Endodermal cell (in vitro differentiated cells): ENCODE data around the gene TGFB2. TPM values are rescaled to one million over a fixed set of nuclear protein-coding genes. Genes with fewer than 3 reads are reported as not detected.

Experiments
- DNase-seq: peaks from one replicate; pipeline ENCODE4 v3.0.0-alpha.2; 2017
- H3K27ac ChIP-seq: 2 replicates; pipeline ENCODE4 v1.5.1; 2013; ENCODE audit warnings: mild to moderate bottlenecking, low read depth, low read length, moderate library complexity
- H3K27me3 ChIP-seq: 2 replicates; pipeline ENCODE4 v1.6.1; 2013; ENCODE audit warnings: mild to moderate bottlenecking, low read length, moderate library complexity; ENCODE audit not compliant: insufficient read depth, control insufficient read depth, poor library complexity, severe bottlenecking
- H3K36me3 ChIP-seq: 2 replicates; pipeline ENCODE4 v1.7.0; 2013; ENCODE audit warnings: mild to moderate bottlenecking, low read length, moderate library complexity; ENCODE audit not compliant: control insufficient read depth, insufficient read depth
- H3K4me1 ChIP-seq: one replicate; pipeline ENCODE4 v1.7.0; 2013; ENCODE audit warnings: low read length; ENCODE audit not compliant: control insufficient read depth, insufficient read depth
- H3K4me3 ChIP-seq: 2 replicates; pipeline ENCODE4 v1.5.1; 2013; ENCODE audit warnings: mild to moderate bottlenecking, low read length, moderate library complexity
- H3K9ac ChIP-seq: 2 replicates; pipeline ENCODE4 v1.6.1; 2013; ENCODE audit warnings: mild to moderate bottlenecking, low read length, moderate library complexity; ENCODE audit not compliant: poor library complexity, severe bottlenecking; ENCODE audit errors: extremely low read depth
- H3K9me3 ChIP-seq: 2 replicates; pipeline ENCODE4 v1.6.1; 2013; ENCODE audit warnings: mild to moderate bottlenecking, low read length, moderate library complexity; ENCODE audit not compliant: control insufficient read depth
- H3K27ac Mint-ChIP-seq: 2 replicates; pipeline ENCODE4 v1.8.0; 2020; ENCODE audit warnings: mixed read lengths
- H3K27me3 Mint-ChIP-seq: 2 replicates; pipeline ENCODE4 v1.8.0; 2021; ENCODE audit warnings: mild to moderate bottlenecking, mixed read lengths; ENCODE audit not compliant: insufficient read depth
- H3K36me3 Mint-ChIP-seq: 2 replicates; pipeline ENCODE4 v1.8.0; 2020; ENCODE audit warnings: low read depth, mixed read lengths
- H3K4me1 Mint-ChIP-seq: 2 replicates; pipeline ENCODE4 v1.8.0; 2020; ENCODE audit warnings: mixed read lengths
- H3K4me3 Mint-ChIP-seq: 2 replicates; pipeline ENCODE4 v1.8.0; 2020; ENCODE audit warnings: mild to moderate bottlenecking, moderate library complexity, mixed read lengths
- H3K9me3 Mint-ChIP-seq: 2 replicates; pipeline ENCODE4 v1.8.0; 2020; ENCODE audit warnings: mild to moderate bottlenecking, mixed read lengths
- CTCF ChIP-seq: fragments of 200-600 bp; sonication (generic); conservative IDR thresholded peaks from 2 replicates; pipeline ENCODE4 v1.5.0; 2021; ENCODE audit warnings: antibody characterized with exemption, mild to moderate bottlenecking
- WGBS, 2 experiments: methylation state at CpG; one replicate each; pipeline versions ENCODE4 v1.1.5 to v1.1.7; 2013; ENCODE audit warnings: missing lambda C conversion rate in 2 of 2, mixed read lengths in 1 of 2; ENCODE audit not compliant: insufficient coverage in 1 of 2, insufficient read length in 1 of 2; 5-methylcytosine and 5-hydroxymethylcytosine counted together
- total RNA-seq, 2 donors: library from RNA; stranded (reverse); fragmentation: NEBNext Ultra II Directional in 1 of 2; extraction: Animal tissue kit (Norgen Biotek cat#: 25700) in 1 of 2; gene quantifications; 2 replicates in 1 of 2; 3 replicates in 1 of 2; pipeline ENCODE4 v1.2.1, GENCODE V29; 2021

TGFB2 gene
- total RNA-seq, 2 donors from 2014 or later: 0.11 to 1.2 TPM

DNA sequence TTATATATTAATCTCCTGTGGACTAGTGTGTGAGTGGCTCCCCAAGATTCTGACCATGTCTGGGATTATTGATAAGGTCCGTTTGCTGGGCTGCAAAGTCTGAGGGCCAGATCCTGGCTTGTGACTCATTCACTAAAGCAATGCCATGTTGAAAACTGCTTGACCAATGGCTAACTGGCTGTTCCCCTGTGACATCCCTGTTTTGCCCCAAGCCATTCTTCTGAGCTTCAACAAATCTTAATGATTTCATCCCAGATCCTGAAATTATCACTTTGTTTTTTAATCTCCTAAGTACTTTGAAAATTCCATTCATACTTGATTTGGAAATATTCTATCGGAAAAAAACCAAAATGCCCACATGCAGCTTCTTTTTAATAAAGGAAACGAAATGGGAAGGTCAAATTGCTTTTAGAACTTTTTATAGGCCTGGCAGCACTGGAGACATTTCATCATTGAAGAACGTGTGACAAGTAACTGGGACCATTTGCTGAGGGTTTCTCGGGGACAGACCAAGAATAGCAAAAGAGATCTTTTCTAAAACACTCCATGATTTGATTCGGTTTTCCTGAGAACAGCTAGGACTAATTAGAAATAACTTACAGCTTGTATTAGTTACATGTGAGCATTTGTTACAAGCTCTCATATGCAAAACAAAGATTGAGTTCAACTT, 121.3 kb downstream of the TGFB2 start:
- no peaks in the 10 kb centered on the region for H3K36me3 Mint-ChIP-seq
- H3K27me3 Mint-ChIP-seq: no peaks in the 10 kb centered on the region
- Histone ChIP-seq H3K27me3 (no peaks in the 10 kb centered on the region), H3K4me3 (no peak overlapping the region), H3K4me1 (no peaks in the 10 kb centered on the region), H3K36me3 (no peaks in the 10 kb centered on the region), H3K9me3 (no peaks in the 10 kb centered on the region), H3K27ac (no peak overlapping the region), H3K9ac (no peak overlapping the region)
- no peak for DNase-seq
- no peak for TF ChIP-seq CTCF
- no peak overlapping the region for H3K27ac Mint-ChIP-seq
- 90 to 94% methylated on average over 4 to 6 of the region's 6 CpGs for WGBS, 2 experiments
- H3K4me1 Mint-ChIP-seq: peaks cover 2% of the 10 kb centered on the region
- no peaks in the 10 kb centered on the region for H3K9me3 Mint-ChIP-seq
- H3K4me3 Mint-ChIP-seq: no peak overlapping the region

GRCh38 chr1:218467101-218468072, 122.3 kb downstream of the TGFB2 start:
- no peak overlapping the region for H3K4me3 Mint-ChIP-seq
- H3K27me3 Mint-ChIP-seq: no peaks in the 10 kb centered on the region

DNA sequence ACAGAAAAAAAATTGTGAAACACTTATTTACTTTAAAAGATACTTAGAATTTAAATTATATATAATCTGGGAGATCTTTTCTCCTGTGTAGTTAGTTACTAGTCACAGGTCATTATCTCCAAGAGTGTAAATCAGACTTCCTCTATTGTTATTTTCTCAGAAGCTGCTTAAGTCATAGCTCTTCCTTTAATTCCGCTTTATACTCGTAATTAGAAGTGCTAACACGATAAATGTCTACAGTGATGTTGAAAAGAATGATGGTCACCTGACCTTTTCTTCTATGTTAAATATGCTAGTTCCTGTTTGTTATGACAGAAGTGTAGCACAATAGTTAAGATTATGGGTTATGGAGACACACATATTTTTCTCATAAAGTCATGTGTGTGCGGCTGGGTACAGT, 123.6 kb downstream of the TGFB2 start:
- TF ChIP-seq CTCF: no peak
- Mint-ChIP-seq H3K36me3 (no peaks in the 10 kb centered on the region), H3K27me3 (no peaks in the 10 kb centered on the region), H3K9me3 (no peaks in the 10 kb centered on the region), H3K27ac (no peak overlapping the region), H3K4me3 (no peak overlapping the region), H3K4me1 (no peaks in the 10 kb centered on the region)
- Histone ChIP-seq H3K4me3 (no peak overlapping the region), H3K9ac (no peak overlapping the region), H3K9me3 (no peaks in the 10 kb centered on the region), H3K36me3 (no peaks in the 10 kb centered on the region), H3K4me1 (no peaks in the 10 kb centered on the region), H3K27ac (no peak overlapping the region), H3K27me3 (no peaks in the 10 kb centered on the region)
- 95 to 100% methylated on average over 3 to 4 of the region's 4 CpGs for WGBS, 2 experiments
- DNase-seq: no peak

More at GRCh38 chr1:218467101-218468072, 122.3 kb downstream of the TGFB2 start:
- Histone ChIP-seq H3K9me3 (no peaks in the 10 kb centered on the region), H3K36me3 (no peaks in the 10 kb centered on the region), H3K27me3 (no peaks in the 10 kb centered on the region), H3K9ac (no peak overlapping the region), H3K27ac (no peak overlapping the region), H3K4me3 (no peak overlapping the region), H3K4me1 (no peaks in the 10 kb centered on the region)
- H3K4me1 Mint-ChIP-seq: peaks cover 1% of the 10 kb centered on the region
- no peak overlapping the region for H3K27ac Mint-ChIP-seq
- H3K9me3 Mint-ChIP-seq: no peaks in the 10 kb centered on the region
- 92 to 95% methylated on average over 4 to 8 of the region's 8 CpGs for WGBS, 2 experiments
- H3K36me3 Mint-ChIP-seq: no peaks in the 10 kb centered on the region
- DNase-seq: no peak
- TF ChIP-seq CTCF: no peak
